Left lobe of liver (tissue), 2 donors: ENCODE measurements around the gene KDM4C. TPM values are rescaled to one million over a fixed set of nuclear protein-coding genes. Genes with fewer than 3 reads are reported as not detected.
"Not testable (repeated sequence)": the region's sequence is repeated elsewhere in the genome, so short reads cannot be mapped to it uniquely, and the experiment has no call there.

Experiments
- ATAC-seq: fragments of 200-7000 bp; cut with Tn5 transposase; one replicate; pipeline ENCODE4 v1.9.1; 2020; ENCODE audit warnings: mild to moderate bottlenecking, moderate library complexity
- DNase-seq: peaks from one replicate; pipeline ENCODE4 v3.0.0-alpha.2; 2020; ENCODE audit warnings: low spot score
- total RNA-seq: library from RNA; stranded (reverse); gene quantifications from one replicate; pipeline ENCODE4 v1.2.1, GENCODE V29; 2021
- donor health status: DM: no; HTN: no; CAD: no; lungs with moderate emphysema.
- donor health status: DM: no; HTN: yes; CAD: no.

KDM4C gene
- total RNA-seq, result 15.8 TPM

- DNase-seq (peak; percentile 96), ATAC-seq (peak; percentile 85)
These were observed at the start of gene KDM4C for GRCh38 chr9:6757456-6758247. TSS of gene KDM4C (plus strand) at chr9:6757973. CDS start at chr9:6792989, 35,016 bp downstream.

- DNase-seq, result no peak
- ATAC-seq, result no peak
These were observed 49.0 kb upstream of the KDM4C start for GRCh38 chr9:6708732-6709131.

DNA sequence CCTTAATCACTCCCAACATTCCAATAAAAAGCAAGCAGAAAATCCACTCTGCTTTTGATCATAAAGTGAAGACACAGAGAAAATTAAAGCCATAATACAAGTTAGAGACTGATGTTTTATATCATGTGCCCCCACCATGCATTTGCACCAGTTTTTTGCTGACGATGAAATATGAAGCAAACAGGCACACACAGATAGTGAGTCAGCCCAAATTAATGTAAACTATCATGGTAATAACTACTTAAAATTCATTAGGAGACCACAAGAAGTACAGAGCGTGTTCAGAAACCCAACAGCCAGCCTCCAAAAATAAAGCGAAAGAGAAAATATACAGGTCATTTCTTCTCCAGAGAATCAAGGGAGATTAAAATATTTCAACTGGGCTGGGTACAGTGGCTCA is 46.4 kb upstream of the KDM4C start:
- DNase-seq (no peak), ATAC-seq (no peak)

GRCh38 chr9:6712041-6712440 is 45.7 kb upstream of the KDM4C start:
- no peak for ATAC-seq
- no peak for DNase-seq

- ATAC-seq, result peak; percentile 46
- peak; percentile 60 for DNase-seq
These were observed 43.6 kb upstream of the KDM4C start for GRCh38 chr9:6714176-6714575.

DNA sequence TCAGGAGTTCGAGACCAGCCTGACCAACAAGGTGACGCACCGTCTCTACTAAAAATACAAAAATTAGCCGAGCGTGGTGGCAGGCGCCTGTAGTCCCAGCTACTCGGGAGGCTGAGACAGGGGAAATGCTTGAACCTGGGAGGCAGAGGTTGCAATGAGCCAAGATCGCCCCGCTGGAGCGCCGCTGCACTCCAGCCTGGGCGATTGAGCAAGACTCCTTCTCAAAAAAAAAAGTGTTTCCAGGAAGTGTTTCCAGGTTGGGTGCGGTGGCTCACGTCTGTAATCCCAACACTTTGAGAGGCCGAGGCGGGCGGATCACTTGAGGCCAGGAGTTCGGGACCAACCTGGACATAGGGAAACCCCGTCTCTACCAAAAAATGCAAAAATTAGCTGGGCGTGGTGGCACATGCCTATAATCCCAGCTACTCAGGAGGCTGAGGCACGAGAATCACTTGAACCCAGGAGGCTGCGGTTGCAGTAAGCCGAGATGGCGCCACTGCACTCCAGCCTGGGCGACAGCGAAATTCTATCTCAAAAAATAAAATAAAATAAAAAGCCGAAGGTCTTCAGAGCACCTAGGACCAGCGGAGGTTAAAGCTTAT is 42.5 kb upstream of the KDM4C start:
- peak; percentile 12 for ATAC-seq
- peak; percentile 49 for DNase-seq

DNA sequence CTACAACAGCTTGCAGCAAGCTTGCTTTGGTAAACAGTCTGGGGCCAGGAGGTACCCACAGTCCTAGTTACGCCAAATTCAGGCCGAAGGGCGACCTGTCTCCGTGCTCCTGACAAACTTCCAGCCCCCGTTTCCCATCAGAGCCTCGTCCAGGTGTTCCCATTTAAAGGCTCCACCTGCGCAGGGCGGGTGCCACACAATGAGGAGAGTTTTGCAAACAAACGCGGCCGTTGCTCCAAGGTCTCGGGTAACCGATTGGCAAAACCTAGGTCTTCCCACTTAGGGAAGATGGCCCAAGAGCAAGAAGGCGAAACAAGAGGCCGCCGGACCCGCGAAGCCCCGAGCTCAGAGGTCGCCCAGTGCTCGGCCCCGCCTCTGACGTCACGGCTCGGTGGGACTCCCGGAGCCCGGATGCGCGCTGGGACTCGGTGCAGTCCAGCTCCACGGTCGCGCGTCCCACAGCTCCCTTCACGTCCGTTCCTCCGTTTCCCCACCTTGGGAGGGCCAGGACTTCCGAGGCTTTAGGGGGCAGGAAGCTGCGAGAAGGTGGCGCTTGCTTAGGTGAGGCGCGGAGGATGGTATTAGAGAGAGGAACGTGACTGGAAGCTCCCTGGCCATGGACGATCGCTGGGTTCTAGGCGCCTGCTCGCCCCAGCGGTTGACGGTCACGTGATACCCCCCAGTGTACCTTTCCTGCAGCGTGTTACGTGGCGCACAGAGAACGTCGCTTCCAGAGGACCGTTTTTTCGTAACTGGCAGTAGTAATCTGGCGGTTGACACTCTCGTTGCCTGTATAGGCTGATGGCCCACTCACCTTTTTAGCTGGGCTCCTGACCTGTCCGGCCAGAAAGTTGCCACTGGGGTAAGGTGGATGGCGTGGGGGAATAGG is 41.8 kb upstream of the KDM4C start:
- ATAC-seq, result peak; percentile 77
- peak; percentile 90 for DNase-seq

- DNase-seq (no peak), ATAC-seq (no peak)
These were observed 41.0 kb upstream of the KDM4C start for GRCh38 chr9:6716766-6717165.

DNA sequence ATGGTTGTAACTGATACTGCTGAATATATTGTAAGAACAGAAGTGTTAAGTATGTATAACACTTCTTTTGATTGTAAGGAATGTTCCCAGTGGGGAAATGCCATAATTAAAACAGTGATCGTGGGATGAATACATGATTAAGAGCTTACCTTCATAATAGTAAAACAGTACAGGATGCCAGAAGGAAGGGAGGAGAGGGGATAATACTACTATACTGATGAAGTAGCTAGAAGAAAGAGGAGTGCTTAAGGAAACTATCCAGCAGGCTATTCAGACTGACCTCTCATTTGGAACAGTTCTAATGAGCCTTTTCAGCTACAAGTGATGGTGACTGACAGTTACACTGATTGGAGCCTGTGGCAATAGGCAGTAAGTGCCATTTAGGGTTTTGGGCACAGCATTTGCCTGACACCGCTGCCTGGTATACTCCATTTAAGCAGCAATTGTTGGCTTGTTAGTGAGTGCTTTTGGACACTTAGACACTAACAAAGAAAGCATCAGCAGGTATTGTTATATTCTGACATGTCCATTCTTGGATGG is 33.8 kb upstream of the KDM4C start:
- DNase-seq (no peak), ATAC-seq (no peak)

GRCh38 chr9:6733257-6733656 is 24.5 kb upstream of the KDM4C start:
- no peak for DNase-seq
- peak; percentile 19 for ATAC-seq

GRCh38 chr9:6733831-6734230 is 23.9 kb upstream of the KDM4C start:
- ATAC-seq, result no peak
- no peak for DNase-seq

DNA sequence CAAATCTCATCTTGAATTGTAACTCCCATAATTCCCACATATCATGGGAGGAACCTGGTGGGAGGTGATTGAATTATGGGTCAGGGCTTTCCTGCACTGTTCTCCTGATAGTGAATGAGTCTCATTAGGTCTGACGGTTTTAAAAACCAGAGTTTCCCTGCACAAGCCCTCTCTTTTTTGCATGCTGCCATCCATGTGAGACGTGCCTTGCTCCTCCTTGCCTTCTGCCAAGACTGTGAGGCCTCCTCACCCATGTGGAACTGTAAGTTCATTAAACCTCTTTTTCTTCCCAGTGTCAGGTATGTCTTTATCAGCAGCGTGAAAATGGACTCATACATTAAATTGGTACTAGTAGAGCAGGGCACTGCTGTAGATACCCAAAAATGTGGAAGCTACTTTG is 22.4 kb upstream of the KDM4C start:
- no peak for DNase-seq
- ATAC-seq, result no peak

GRCh38 chr9:6739218-6739617 is 18.6 kb upstream of the KDM4C start:
- ATAC-seq, result peak; percentile 82
- no peak for DNase-seq

DNA sequence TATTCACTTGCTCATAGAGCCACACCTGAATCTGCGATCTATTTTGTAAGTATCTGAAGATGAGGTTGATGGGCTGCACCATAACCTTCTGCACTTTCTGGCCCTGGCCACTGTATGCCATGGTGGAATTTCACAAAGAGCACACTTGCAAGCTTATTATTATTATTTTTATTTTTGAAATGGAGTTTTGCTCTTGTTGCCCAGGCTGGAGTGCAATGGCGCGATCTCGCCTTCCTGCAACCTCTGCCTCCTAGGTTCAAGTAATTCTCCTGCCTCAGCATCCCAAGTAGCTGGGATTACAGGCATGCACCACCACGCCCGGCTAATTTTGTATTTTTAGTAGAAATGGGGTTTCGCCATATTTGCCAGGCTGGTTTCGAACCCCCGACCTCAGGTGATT is 8.9 kb upstream of the KDM4C start:
- not testable (repeated sequence) for DNase-seq, ATAC-seq

GRCh38 chr9:6754861-6755260 is 2.9 kb upstream of the KDM4C start:
- not testable (repeated sequence) for DNase-seq, ATAC-seq

- no peak for DNase-seq
These were observed 679 bp upstream of the KDM4C start for GRCh38 chr9:6757132-6757455.

GRCh38 chr9:6758248-6758497 is 400 bp downstream of the KDM4C start:
- no peak for DNase-seq
- ATAC-seq, result peak; percentile 41

More at GRCh38 chr9:6757132-6757455, 679 bp upstream of the KDM4C start:
- peak; percentile 39 for ATAC-seq

DNA sequence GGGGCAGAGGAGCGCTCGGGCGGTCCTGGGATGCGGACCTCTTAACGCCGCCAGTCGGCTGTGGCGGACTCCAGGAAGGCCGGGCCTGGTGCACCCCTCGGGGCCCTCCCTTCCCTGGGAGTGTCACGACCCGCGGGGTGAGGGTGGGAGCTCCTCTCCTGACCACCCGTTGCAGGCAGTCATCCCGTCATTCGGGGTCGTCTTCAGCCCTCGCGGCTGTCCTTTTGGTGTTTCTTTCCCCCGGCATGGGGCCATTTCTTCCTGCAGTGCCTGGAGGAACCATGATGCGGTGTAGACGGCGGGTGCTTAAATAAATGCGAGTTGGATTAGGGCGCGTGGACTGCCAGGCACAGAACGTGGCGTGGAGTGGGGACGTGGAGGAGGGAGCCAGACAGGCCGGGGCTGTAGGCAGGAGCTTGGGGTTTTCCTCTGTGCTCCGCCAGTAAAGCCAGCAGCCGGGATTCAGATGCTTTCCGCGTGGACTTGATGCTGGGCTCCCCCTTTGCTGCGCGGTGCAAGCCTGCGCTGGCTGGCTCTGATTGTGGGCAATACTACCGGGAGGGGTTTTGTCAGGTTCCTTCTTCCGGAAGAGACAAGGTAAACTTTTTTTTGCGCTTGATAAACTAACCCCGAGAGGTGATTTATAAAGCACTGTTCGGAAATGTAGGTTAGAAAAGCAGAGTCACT is 868 bp downstream of the KDM4C start:
- ATAC-seq, result peak; percentile 47
- DNase-seq, result peak; percentile 66

DNA sequence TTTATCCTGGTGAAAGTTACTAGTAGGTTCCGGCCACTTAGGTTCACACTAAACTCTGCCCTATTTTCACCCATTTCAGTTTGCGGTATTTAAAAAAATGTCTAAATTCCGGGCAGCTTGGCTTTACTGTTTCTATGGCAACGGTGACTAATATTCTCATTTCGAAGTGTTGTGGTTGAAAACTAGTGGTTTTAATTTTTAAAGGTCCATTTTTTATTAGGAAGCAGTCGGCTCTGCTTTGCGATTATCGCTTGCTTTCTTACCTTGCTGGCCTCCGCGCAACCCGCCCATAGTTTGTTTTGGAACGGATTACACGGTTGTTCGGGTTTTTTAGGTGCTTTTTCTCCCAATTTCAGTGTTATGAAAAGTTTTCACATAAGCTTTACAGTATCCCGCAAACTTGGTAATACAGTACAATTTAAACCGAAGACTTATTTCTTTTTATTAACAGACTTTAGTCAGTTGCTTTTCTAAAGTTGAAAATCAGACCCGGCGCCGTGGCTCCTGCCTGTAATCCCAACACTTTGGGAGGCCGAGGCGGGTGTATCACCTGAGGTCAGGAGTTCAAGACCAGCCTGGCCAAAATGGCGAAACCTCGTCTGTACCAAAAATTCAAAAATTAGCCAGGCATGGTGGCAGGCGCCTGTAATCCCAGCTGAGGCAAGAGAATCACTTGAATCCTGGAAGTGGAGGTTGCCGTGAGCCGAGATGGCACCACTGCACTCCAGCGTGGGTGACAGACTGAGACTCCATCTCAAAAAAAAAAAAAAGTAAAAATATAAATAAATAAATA is 1.6 kb downstream of the KDM4C start:
- no peak for DNase-seq
- no peak for ATAC-seq

DNA sequence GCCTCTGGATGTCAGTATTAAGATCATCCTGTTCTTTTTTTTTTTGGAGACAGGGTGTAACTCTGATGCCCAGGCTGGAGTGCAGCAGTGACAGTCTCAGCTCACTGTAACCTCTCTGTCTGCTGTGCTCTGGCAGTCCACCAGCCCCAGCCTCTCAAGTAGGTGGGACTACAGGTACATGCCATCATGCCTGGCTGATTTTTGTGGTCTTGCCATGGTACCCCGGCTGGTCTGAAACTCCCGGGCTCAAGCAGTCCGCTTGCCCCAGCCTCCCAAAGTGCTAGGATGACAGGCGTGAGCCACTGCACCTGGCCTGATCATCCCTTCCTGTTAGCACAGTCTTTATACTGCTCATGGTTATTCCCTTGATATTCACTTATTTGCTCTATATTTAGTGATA is 3.5 kb downstream of the KDM4C start:
- DNase-seq, result no peak
- ATAC-seq, result no peak
